Measurements from ENCODE around the gene DNAH3.
"Not testable (repeated sequence)": the region's sequence is repeated elsewhere in the genome, so short reads cannot be mapped to it uniquely, and the experiment has no call there.

Gene DNAH3

GRCh38 chr16:21060027-21060510 lies 90.6 kb downstream of the DNAH3 start:
- FAIRE-seq (no peak), DNase-seq (ENCODE audit: insufficient read length, low spot score) (no peak)

GRCh38 chr16:21057875-21058274 lies 92.8 kb downstream of the DNAH3 start:
- DNase-seq (ENCODE audit: insufficient read length, low spot score): no peak
- no peak for FAIRE-seq
- TF ChIP-seq CTCF (IDR thresholded peaks at IDR 0.05; ENCODE audit: insufficient read depth, missing control alignments): no peak

More at GRCh38 chr16:21060027-21060510, 90.6 kb downstream of the DNAH3 start:
- TF ChIP-seq CTCF (IDR thresholded peaks at IDR 0.05; ENCODE audit: insufficient read depth, missing control alignments): peak; percentile 1

GRCh38 chr16:21056396-21056795 lies 94.2 kb downstream of the DNAH3 start:
- no peak for DNase-seq (ENCODE audit: insufficient read length, low spot score)
- no peak for TF ChIP-seq CTCF (IDR thresholded peaks at IDR 0.05; ENCODE audit: insufficient read depth, missing control alignments)
- no peak for FAIRE-seq

GRCh38 chr16:21055738-21056137 lies 94.9 kb downstream of the DNAH3 start:
- not testable (repeated sequence) for FAIRE-seq; DNase-seq (ENCODE audit: insufficient read length, low spot score)

- FAIRE-seq (no peak), DNase-seq (ENCODE audit: insufficient read length, low spot score) (no peak)
- TF ChIP-seq CTCF (IDR thresholded peaks at IDR 0.05; ENCODE audit: insufficient read depth, missing control alignments): no peak
Measured at GRCh38 chr16:21053590-21053989, 97.1 kb downstream of the DNAH3 start.

- not testable (repeated sequence) for FAIRE-seq; DNase-seq (ENCODE audit: insufficient read length, low spot score)
Measured at GRCh38 chr16:21048091-21048912, 102.3 kb downstream of the DNAH3 start.

GRCh38 chr16:21038197-21038596 lies 112.4 kb downstream of the DNAH3 start:
- DNase-seq (ENCODE audit: insufficient read length, low spot score): no peak
- no peak for TF ChIP-seq CTCF (IDR thresholded peaks at IDR 0.05; ENCODE audit: insufficient read depth, missing control alignments)
- no peak for FAIRE-seq

GRCh38 chr16:21037736-21038135 lies 112.9 kb downstream of the DNAH3 start:
- DNase-seq (ENCODE audit: insufficient read length, low spot score) (no peak), FAIRE-seq (no peak)
- no peak for TF ChIP-seq CTCF (IDR thresholded peaks at IDR 0.05; ENCODE audit: insufficient read depth, missing control alignments)
